OCI-LY7 (cell line): Measurements from ENCODE around the gene FOXB1. TPM values are rescaled to one million over a fixed set of nuclear protein-coding genes. Genes with fewer than 3 reads are reported as not detected.

ENCODE experiments used
- BruUV-seq: library from RNA; stranded (reverse); fragments of 400-500 nt; replicated peaks from 2 replicates; lab custom pipeline; 2021; lab: Mats Ljungman, UMichigan
- CTCF ChIA-PET: fragments of 300-600 bp; sonication (Branson Sonifier 250); formaldehyde crosslinking; loops from one replicate; lab custom pipeline; 2022; ENCODE audit warnings: antibody characterized with exemption; ENCODE audit not compliant: unreplicated experiment; lab: Charles Lee
- POLR2A ChIA-PET: fragments of 300-600 bp; sonication (Branson Sonifier 250); formaldehyde crosslinking; loops from one replicate; lab custom pipeline; 2022; ENCODE audit warnings: antibody characterized with exemption; lab: Charles Lee
- DNase-seq: peaks from one replicate; pipeline ENCODE4 v3.0.0-alpha.2; 2015; ENCODE audit warnings: low spot score
- H2AFZ ChIP-seq: fragments of 200-600 bp; sonication (generic), shearing (Covaris generic); 2 replicates; pipeline ENCODE4 v1.6.1; 2014; ENCODE audit warnings: mild to moderate bottlenecking, antibody characterized with exemption, low read length, moderate library complexity
- H3K27ac ChIP-seq: fragments of 200-600 bp; sonication (generic); 2 replicates; pipeline ENCODE4 v1.5.1; 2014; ENCODE audit warnings: mixed run types, low read depth, mild to moderate bottlenecking, moderate library complexity, low read length, inconsistent platforms; ENCODE audit not compliant: poor library complexity, severe bottlenecking
- H3K36me3 ChIP-seq: fragments of 200-600 bp; sonication (generic); 2 replicates; pipeline ENCODE4 v1.6.1; 2014; ENCODE audit warnings: mild to moderate bottlenecking, antibody characterized with exemption, low read length, moderate library complexity, mixed read lengths; ENCODE audit not compliant: insufficient read depth
- H3K4me1 ChIP-seq: fragments of 200-600 bp; sonication (generic); 2 replicates; pipeline ENCODE4 v1.5.1; 2014; ENCODE audit warnings: mild to moderate bottlenecking, low read length; ENCODE audit not compliant: insufficient read depth, poor library complexity, severe bottlenecking
- H3K4me2 ChIP-seq: fragments of 200-600 bp; sonication (generic); 2 replicates; pipeline ENCODE4 v1.6.1; 2014; ENCODE audit warnings: mild to moderate bottlenecking, low read length
- H3K4me3 ChIP-seq: fragments of 200-600 bp; sonication (generic); 2 replicates; pipeline ENCODE4 v1.5.1; 2014; ENCODE audit warnings: mild to moderate bottlenecking, low read depth, low read length; ENCODE audit not compliant: poor library complexity, severe bottlenecking
- H3K79me2 ChIP-seq: fragments of 200-600 bp; sonication (generic); 2 replicates; pipeline ENCODE4 v1.6.1; 2016; ENCODE audit warnings: low read depth, mild to moderate bottlenecking, low read length, moderate library complexity, mixed read lengths; ENCODE audit not compliant: insufficient read depth
- H3K9me2 ChIP-seq: fragments of 200-600 bp; sonication (generic); 2 replicates; pipeline ENCODE4 v1.6.1; 2016; ENCODE audit warnings: mild to moderate bottlenecking, low read length, mixed read lengths; ENCODE audit not compliant: insufficient read depth
- H3K9me3 ChIP-seq: fragments of 200-600 bp; sonication (generic); 2 replicates; pipeline ENCODE4 v1.6.1; 2014; ENCODE audit warnings: mild to moderate bottlenecking, mixed run types, low read length, mixed read lengths
- H4K20me1 ChIP-seq: fragments of 200-600 bp; sonication (generic); 2 replicates; pipeline ENCODE4 v1.6.1; 2014; ENCODE audit warnings: mild to moderate bottlenecking, antibody characterized with exemption, low read length, moderate library complexity, mixed read lengths; ENCODE audit not compliant: insufficient read depth
- EZH2phosphoT487 ChIP-seq: fragments of 200-600 bp; sonication (generic); IDR thresholded peaks from 2 replicates; pipeline ENCODE4 v1.6.1; 2018; ENCODE audit warnings: low read depth, borderline replicate concordance, mild to moderate bottlenecking, mixed run types, antibody characterized with exemption, low read length, moderate library complexity, mixed read lengths
- intact Hi-C: fragments of 100-400 bp; cut with micrococcal nuclease; formaldehyde crosslinking; loops from one replicate; pipeline ENCODE4 v1.10.0; 2022; ENCODE audit not compliant: unreplicated experiment
- total RNA-seq, 2 experiments: library from RNA; depleted of rRNA in 1 of 2; stranded (reverse); fragments of >200 nt in 1 of 2; shearing (Covaris generic) in 1 of 2; gene quantifications; 2 replicates each; pipeline ENCODE4 v1.2.3, GENCODE V29; 2014 to 2022
- TF ChIP-seq, protein P1 (sequence below): fragments of 200-600 bp; sonication (generic); conservative IDR thresholded peaks from 2 replicates; pipeline ENCODE4 v1.5.1; 2014; ENCODE audit warnings: mild to moderate bottlenecking, antibody characterized with exemption, low read length, moderate library complexity, mixed read lengths

Gene FOXB1
- total RNA-seq, 2 experiments from 2014 or later, result not detected

- intact Hi-C loops, result no loop called here
- Histone ChIP-seq H3K27ac (no peak overlapping the region), H3K9me2 (no peaks in the 10 kb centered on the region), H3K36me3 (no peaks in the 10 kb centered on the region), H3K4me1 (no peaks in the 10 kb centered on the region), H3K4me2 (peak overlapping the region; percentile 13; the same call in 1 of the 2 replicates), H4K20me1 (no peaks in the 10 kb centered on the region), H3K4me3 (no peak overlapping the region), H3K79me2 (no peaks in the 10 kb centered on the region), H2AFZ (no peak overlapping the region), H3K9me3 (no peaks in the 10 kb centered on the region)
- ChIA-PET CTCF (no interaction called here), POLR2A (no interaction called here)
- BruUV-seq, result no TSS peak
- DNase-seq, result no peak
- TF ChIP-seq, protein P1, sequence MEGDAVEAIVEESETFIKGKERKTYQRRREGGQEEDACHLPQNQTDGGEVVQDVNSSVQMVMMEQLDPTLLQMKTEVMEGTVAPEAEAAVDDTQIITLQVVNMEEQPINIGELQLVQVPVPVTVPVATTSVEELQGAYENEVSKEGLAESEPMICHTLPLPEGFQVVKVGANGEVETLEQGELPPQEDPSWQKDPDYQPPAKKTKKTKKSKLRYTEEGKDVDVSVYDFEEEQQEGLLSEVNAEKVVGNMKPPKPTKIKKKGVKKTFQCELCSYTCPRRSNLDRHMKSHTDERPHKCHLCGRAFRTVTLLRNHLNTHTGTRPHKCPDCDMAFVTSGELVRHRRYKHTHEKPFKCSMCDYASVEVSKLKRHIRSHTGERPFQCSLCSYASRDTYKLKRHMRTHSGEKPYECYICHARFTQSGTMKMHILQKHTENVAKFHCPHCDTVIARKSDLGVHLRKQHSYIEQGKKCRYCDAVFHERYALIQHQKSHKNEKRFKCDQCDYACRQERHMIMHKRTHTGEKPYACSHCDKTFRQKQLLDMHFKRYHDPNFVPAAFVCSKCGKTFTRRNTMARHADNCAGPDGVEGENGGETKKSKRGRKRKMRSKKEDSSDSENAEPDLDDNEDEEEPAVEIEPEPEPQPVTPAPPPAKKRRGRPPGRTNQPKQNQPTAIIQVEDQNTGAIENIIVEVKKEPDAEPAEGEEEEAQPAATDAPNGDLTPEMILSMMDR, result no peak
- no peak for TF ChIP-seq EZH2phosphoT487
These were observed 1.5 kb downstream of the FOXB1 start for GRCh38 chr15:60005352-60006202.

DNA sequence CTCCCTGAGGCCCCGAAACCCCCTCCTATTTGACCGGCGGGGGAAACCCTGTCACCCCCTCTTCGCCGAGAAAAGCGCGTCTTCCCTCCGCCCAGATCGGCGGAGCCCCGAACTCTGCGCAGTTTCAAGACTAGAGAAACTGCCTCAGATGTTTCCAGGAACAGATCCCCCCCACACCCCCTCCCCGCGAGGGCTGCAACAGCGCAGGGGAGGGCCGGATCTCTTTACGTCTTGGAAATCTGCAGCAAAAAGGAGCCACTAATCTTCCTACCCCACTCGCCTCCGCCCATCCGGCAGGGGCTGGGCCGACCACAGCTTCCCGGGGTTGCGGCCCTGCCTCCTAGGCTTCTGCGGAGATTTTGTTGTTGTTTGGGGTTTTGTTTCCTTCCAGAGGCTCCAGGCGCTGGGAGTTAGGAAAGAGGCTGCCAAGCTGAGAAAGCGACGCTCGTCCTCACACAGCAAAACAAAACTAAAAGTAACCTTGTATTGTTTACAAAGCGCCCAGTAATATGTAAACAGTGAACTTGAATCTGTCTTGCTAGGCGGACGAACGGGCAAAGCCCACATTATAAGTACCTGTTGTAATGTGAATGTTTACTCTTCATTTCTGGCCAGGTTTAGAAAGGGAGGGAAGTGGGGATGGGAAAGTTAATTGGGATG lies 2.2 kb downstream of the FOXB1 start:
- POLR2A ChIA-PET, result interaction anchor here (0.7 kb wide), 2 partner anchors 121 to 258 kb away, joined by 3 to 5 read pairs; no protein-coding TSS in a partner anchor
- Histone ChIP-seq H3K27ac (no peak overlapping the region), H3K9me2 (no peaks in the 10 kb centered on the region), H3K79me2 (no peaks in the 10 kb centered on the region), H4K20me1 (no peaks in the 10 kb centered on the region), H3K4me1 (no peaks in the 10 kb centered on the region), H2AFZ (no peak overlapping the region; the same call in 1 of the 2 replicates), H3K36me3 (no peaks in the 10 kb centered on the region), H3K9me3 (no peaks in the 10 kb centered on the region), H3K4me2 (peak overlapping the region; percentile 13; the same call in 1 of the 2 replicates), H3K4me3 (no peak overlapping the region)
- TF ChIP-seq EZH2phosphoT487, result no peak
- TF ChIP-seq, protein P1, result no peak
- no peak for DNase-seq
- intact Hi-C loops, result no loop called here
- CTCF ChIA-PET, result no interaction called here
- no TSS peak for BruUV-seq
